Heart left ventricle (tissue), 16 donors: Measurements from ENCODE around the gene MRTFA. TPM values are rescaled to one million over a fixed set of nuclear protein-coding genes. Genes with fewer than 3 reads are reported as not detected.
A peak's percentile ranks its signal among the peaks of the same experiment; 100 is the strongest.

Source experiments
- ATAC-seq, 4 donors: fragments of 200-7000 bp; cut with Tn5 transposase; one replicate each; pipeline ENCODE4 v1.9.1; 2020 to 2022; ENCODE audit warnings: moderate library complexity in 4 of 4, mild to moderate bottlenecking in 3 of 4, moderate number of reproducible peaks in 1 of 4
- DNase-seq, 5 donors: peaks; one replicate each; pipeline ENCODE4 v3.0.0-alpha.2; 2020
- H3K27ac ChIP-seq, 12 donors: fragments of 200-600 bp; sonication (generic) in 4 of 12; one replicate each; pipeline versions ENCODE4 v1.5.0 to v1.8.0; 2016 to 2022; ENCODE audit warnings: mild to moderate bottlenecking in 2 of 12
- H3K27me3 ChIP-seq, 9 donors: fragments of 200-600 bp; sonication (generic) in 2 of 9; one replicate each; pipeline versions ENCODE4 v1.5.1 to v1.8.0; 2016 to 2022; ENCODE audit warnings: mild to moderate bottlenecking in 3 of 9
- H3K36me3 ChIP-seq, 9 donors: fragments of 200-600 bp; sonication (generic) in 2 of 9; one replicate each; pipeline versions ENCODE4 v1.5.0 to v1.8.0; 2018 to 2022; ENCODE audit warnings: mild to moderate bottlenecking in 2 of 9
- H3K4me1 ChIP-seq, 12 donors: fragments of 200-600 bp; sonication (generic) in 4 of 12; one replicate each; pipeline versions ENCODE4 v1.5.0 to v1.8.0; 2016 to 2022; ENCODE audit warnings: mild to moderate bottlenecking in 3 of 12
- H3K4me3 ChIP-seq, 12 donors: fragments of 200-600 bp; sonication (generic) in 4 of 12; one replicate each; pipeline versions ENCODE4 v1.5.0 to v1.8.0; 2017 to 2022; ENCODE audit warnings: mild to moderate bottlenecking in 9 of 12, moderate library complexity in 4 of 12
- H3K9me3 ChIP-seq, 12 donors: fragments of 200-600 bp; sonication (generic) in 4 of 12; one replicate each; pipeline versions ENCODE4 v1.5.0 to v1.8.0; 2016 to 2022; ENCODE audit warnings: mild to moderate bottlenecking in 1 of 12
- POLR2A ChIP-seq, 2 donors: fragments of 450-650 bp; IDR thresholded peaks; one replicate each; pipeline ENCODE4 v1.6.1; 2017; ENCODE audit warnings: antibody characterized with exemption in 2 of 2, mild to moderate bottlenecking in 2 of 2, moderate library complexity in 2 of 2
- WGBS, 4 donors: extraction: QIAGEN DNeasy Blood & Tissue Kit in 2 of 4; methylation state at CpG; one replicate each; pipeline versions ENCODE4 v1.1.5 to v1.1.7; 2013 to 2018; 5-methylcytosine and 5-hydroxymethylcytosine counted together
- intact Hi-C, 10 donors: fragments of 100-400 bp; cut with DNase I; formaldehyde crosslinking; loops; one replicate each; pipeline versions ENCODE4 v1.11.1 to v1.14.2; 2022
- polyA plus RNA-seq, 2 donors: library from polyadenylated mRNA; stranded (reverse); fragments of 200-250 nt; gene quantifications; one replicate each; pipeline ENCODE4 v1.2.3, GENCODE V29; 2013
- total RNA-seq, 9 donors: library from RNA; depleted of rRNA in 2 of 9; stranded (reverse); fragments of >200 nt in 2 of 9; fragmentation: NEBNext Ultra II Directional in 3 of 9; extraction: Animal tissue kit (Norgen Biotek cat#: 25700) in 3 of 9; gene quantifications; one replicate each; pipeline versions ENCODE4 v1.1.0 to v1.2.4, GENCODE V29; 2016 to 2023
- TF ChIP-seq, protein P1 (sequence below), 12 donors: fragments of 200-600 bp; sonication (generic) in 4 of 12; IDR thresholded peaks; one replicate each; pipeline versions ENCODE4 v1.5.0 to v1.8.0; 2018 to 2022; ENCODE audit warnings: antibody characterized with exemption in 12 of 12, mild to moderate bottlenecking in 5 of 12
- donor health status: ischemic (EF 13 %, LVEDD 7.1; RV severe dilation, severe dysfunction).
- donor health status: healthy with polysubstance abuse.
- donor health status: DM: no; HTN: yes; CAD: no.
- donor health status: DM: no; HTN: no; CAD: no.
- donor health status: ischemic (EF 25% LVEDD 6.9; RV normal size, moderate dysfunction).
- donor health status: ischemic (EF 25% LVEDD 5.7; RV mildly dilated, moderate dysfunction).
- donor health status: healthy.
- donor health status: DM: yes; HTN: yes; CAD: no.
- donor health status: ischemic (EF 35%, LVEDD 5.7; RV mildly dilated, moderate dysfunction).
- donor health status: nonischemic (EF 11% LVEDD 7.7; RV severe dilation, severe dysfunction).
- donor health status: DM: yes; HTN: yes; CAD: no.
- donor health status: PGD.
- donor health status: ischemic (EF 29% LVEDD 5.4; RV normal size, mild dysfunction).
- donor health status: nonischemic (EF 23%, LVEDD 6.1; RV moderate dilation, normal function).

The MRTFA gene
- total and polyA plus RNA-seq, 11 donors = 14.0 to 52.6 (median 26.9) TPM

DNA sequence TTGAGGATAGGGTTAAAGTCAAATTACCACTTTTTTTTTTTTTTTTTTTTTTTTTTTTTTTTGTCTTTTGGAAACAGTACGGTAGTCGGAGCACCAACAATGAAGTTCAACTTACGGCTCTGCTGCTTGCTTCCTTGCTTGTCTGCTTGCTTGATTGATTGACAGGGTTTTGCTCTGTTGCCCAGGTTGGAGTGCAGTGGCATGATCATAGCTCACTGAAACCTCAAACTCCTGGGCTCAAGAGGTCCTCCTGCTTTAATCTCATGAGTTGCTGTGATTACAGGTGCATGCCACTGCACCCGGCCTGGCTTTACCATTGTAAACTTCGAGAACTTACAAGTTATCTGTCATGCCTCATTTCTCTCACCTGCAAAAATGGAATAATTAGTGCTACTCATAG lies 260.4 kb downstream of the MRTFA start:
- intact Hi-C loops = loop anchor here in 1 of 10 donors (10.0 kb wide), 1 partner anchor 109 kb away; no protein-coding TSS in a partner anchor
- DNase-seq (no peak), ATAC-seq (no peak)
- Histone ChIP-seq H3K9me3 (no peaks in the 10 kb centered on the region), H3K27ac (no peak overlapping the region), H3K36me3 (peaks cover 0 to 11% (median 0%) of the 10 kb centered on the region in 9 donors), H3K27me3 (no peaks in the 10 kb centered on the region), H3K4me3 (no peak overlapping the region), H3K4me1 (peaks cover 0 to 21% (median 7%) of the 10 kb centered on the region in 12 donors)
- WGBS, 4 donors = 54 to 66% (median 59%) methylated on average over 5 of the region's 5 CpGs
- TF ChIP-seq POLR2A (IDR thresholded peaks at IDR 0.05) = no peak
- TF ChIP-seq, protein P1, sequence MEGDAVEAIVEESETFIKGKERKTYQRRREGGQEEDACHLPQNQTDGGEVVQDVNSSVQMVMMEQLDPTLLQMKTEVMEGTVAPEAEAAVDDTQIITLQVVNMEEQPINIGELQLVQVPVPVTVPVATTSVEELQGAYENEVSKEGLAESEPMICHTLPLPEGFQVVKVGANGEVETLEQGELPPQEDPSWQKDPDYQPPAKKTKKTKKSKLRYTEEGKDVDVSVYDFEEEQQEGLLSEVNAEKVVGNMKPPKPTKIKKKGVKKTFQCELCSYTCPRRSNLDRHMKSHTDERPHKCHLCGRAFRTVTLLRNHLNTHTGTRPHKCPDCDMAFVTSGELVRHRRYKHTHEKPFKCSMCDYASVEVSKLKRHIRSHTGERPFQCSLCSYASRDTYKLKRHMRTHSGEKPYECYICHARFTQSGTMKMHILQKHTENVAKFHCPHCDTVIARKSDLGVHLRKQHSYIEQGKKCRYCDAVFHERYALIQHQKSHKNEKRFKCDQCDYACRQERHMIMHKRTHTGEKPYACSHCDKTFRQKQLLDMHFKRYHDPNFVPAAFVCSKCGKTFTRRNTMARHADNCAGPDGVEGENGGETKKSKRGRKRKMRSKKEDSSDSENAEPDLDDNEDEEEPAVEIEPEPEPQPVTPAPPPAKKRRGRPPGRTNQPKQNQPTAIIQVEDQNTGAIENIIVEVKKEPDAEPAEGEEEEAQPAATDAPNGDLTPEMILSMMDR (IDR thresholded peaks at IDR 0.05) = no peak

DNA sequence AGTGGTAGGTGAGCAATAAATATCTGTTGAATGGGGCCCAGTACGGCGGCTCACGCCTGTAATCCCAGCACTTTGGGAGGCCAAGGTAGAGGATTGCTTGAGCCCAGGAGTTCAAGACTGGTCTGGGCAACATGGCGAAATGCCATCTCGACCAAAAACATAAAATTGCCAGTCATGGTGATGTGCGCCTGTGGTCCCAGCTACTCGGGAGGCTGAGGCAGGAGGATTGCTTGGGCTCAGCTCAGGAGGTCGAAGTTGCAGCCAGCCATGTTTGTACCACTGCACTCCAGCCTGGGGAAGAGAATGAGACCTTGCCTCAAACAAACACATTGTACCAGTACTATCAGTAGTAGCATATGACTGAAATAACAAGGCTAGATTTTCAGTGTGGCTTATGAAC lies 262.0 kb downstream of the MRTFA start:
- Histone ChIP-seq H3K4me1 (peaks cover 0 to 24% (median 11%) of the 10 kb centered on the region in 12 donors), H3K27ac (no peak overlapping the region), H3K27me3 (no peaks in the 10 kb centered on the region), H3K36me3 (peaks cover 0 to 11% (median 0%) of the 10 kb centered on the region in 9 donors), H3K4me3 (no peak overlapping the region), H3K9me3 (no peaks in the 10 kb centered on the region)
- intact Hi-C loops = loop anchor here in 1 of 10 donors (10.0 kb wide), 1 partner anchor 110 kb away; no protein-coding TSS in a partner anchor
- DNase-seq (no peak), ATAC-seq (no peak)
- TF ChIP-seq, protein P1 (IDR thresholded peaks at IDR 0.05) = no peak
- TF ChIP-seq POLR2A (IDR thresholded peaks at IDR 0.05) = no peak
- WGBS, 4 donors = 90 to 98% (median 96%) methylated on average over 8 of the region's 8 CpGs

DNA sequence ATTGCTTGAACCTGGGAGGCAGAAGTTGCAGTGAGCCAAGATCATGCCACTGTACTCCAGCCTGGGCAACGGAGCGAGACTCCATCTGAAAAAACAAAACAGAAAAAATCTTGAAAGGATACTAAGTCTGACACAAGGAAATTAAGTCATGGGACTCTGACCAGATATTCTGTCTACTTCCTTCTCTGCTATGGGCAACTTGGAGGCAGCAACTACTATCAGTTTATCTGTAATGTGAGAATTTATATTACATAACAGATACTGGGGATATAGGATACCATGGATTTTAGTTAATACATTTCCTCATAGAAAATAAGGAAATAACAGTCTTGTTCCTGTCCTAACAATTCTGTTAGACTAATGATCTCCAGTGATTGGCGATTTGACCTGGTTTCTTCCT lies 267.7 kb downstream of the MRTFA start:
- DNase-seq = no peak
- intact Hi-C loops = no loop called here
- H3K4me3 ChIP-seq = no peak overlapping the region
- 89 to 95% (median 93%) methylated on average over 3 of the region's 3 CpGs for WGBS, 4 donors
- no peaks in the 10 kb centered on the region for H3K27me3 ChIP-seq
- peaks cover 0 to 27% (median 10%) of the 10 kb centered on the region in 12 donors for H3K4me1 ChIP-seq
- TF ChIP-seq, protein P1 (IDR thresholded peaks at IDR 0.05) = no peak
- TF ChIP-seq POLR2A (IDR thresholded peaks at IDR 0.05) = no peak
- H3K36me3 ChIP-seq = peaks cover 0 to 53% (median 43%) of the 10 kb centered on the region in 9 donors
- ATAC-seq = no peak
- peak overlapping the region in 1 of 12 donors; percentile 4 for H3K27ac ChIP-seq
- no peaks in the 10 kb centered on the region for H3K9me3 ChIP-seq

- WGBS, 4 donors = 50 to 59% (median 53%) methylated on average over 5 to 6 of the region's 6 CpGs
- H3K4me1 ChIP-seq = peaks cover 0 to 26% (median 10%) of the 10 kb centered on the region in 12 donors
- peak overlapping the region in 1 of 12 donors; percentile 4 for H3K27ac ChIP-seq
- H3K4me3 ChIP-seq = no peak overlapping the region
- intact Hi-C loops = no loop called here
- peaks cover 0 to 59% (median 51%) of the 10 kb centered on the region in 9 donors for H3K36me3 ChIP-seq
- no peak for ATAC-seq
- TF ChIP-seq, protein P1 (IDR thresholded peaks at IDR 0.05) = no peak
- TF ChIP-seq POLR2A (IDR thresholded peaks at IDR 0.05) = no peak
- DNase-seq = no peak
- H3K9me3 ChIP-seq = no peaks in the 10 kb centered on the region
- H3K27me3 ChIP-seq = no peaks in the 10 kb centered on the region
These were observed 268.5 kb downstream of the MRTFA start for GRCh38 chr22:40368016-40368415.
